GM23338 (cell line): ENCODE measurements around the gene PACS2. TPM values are rescaled to one million over a fixed set of nuclear protein-coding genes. Genes with fewer than 3 reads are reported as not detected.

ENCODE experiments used
- ATAC-seq: fragments of 200-7000 bp; cut with Tn5 transposase; 3 replicates; pipeline ENCODE4 v1.9.1; 2020
- DNase-seq: peaks from one replicate; pipeline ENCODE4 v3.0.0-alpha.2; 2015; ENCODE audit warnings: low spot score
- H2AFZ ChIP-seq: fragments of 200-600 bp; sonication (generic); 2 replicates; pipeline ENCODE4 v1.8.0; 2016; ENCODE audit warnings: antibody characterized with exemption, mild to moderate bottlenecking, moderate library complexity
- H3F3A ChIP-seq: fragments of 200-600 bp; sonication (generic); replicated peaks from 2 replicates; pipeline ENCODE4 v1.8.0; 2017; ENCODE audit warnings: antibody characterized with exemption, mixed run types, low read depth
- H3K27ac ChIP-seq: fragments of 200-600 bp; sonication (generic); 2 replicates; pipeline ENCODE4 v1.6.1; 2016; ENCODE audit warnings: low read depth
- H3K27me3 ChIP-seq: fragments of 200-600 bp; sonication (generic); 2 replicates; pipeline ENCODE4 v1.8.0; 2016; ENCODE audit warnings: mild to moderate bottlenecking, mixed run types, moderate library complexity; ENCODE audit not compliant: insufficient read depth
- H3K36me3 ChIP-seq: fragments of 200-600 bp; sonication (generic); 2 replicates; pipeline ENCODE4 v1.8.0; 2016; ENCODE audit warnings: mild to moderate bottlenecking; ENCODE audit not compliant: insufficient read depth
- H3K4me1 ChIP-seq: fragments of 200-600 bp; sonication (generic); 2 replicates; pipeline ENCODE4 v1.8.0; 2016; ENCODE audit warnings: mild to moderate bottlenecking, moderate library complexity; ENCODE audit not compliant: insufficient read depth
- H3K4me2 ChIP-seq: fragments of 200-600 bp; sonication (generic); 2 replicates; pipeline ENCODE4 v1.7.1; 2017; ENCODE audit warnings: mixed run types
- H3K4me3 ChIP-seq: fragments of 200-600 bp; sonication (generic); 2 replicates; pipeline ENCODE4 v1.6.1; 2016; ENCODE audit warnings: mixed run types
- H3K79me2 ChIP-seq: fragments of 200-600 bp; sonication (generic); replicated peaks from 2 replicates; pipeline ENCODE4 v1.8.0; 2017; ENCODE audit warnings: mild to moderate bottlenecking; ENCODE audit not compliant: insufficient read depth
- H3K9me2 ChIP-seq: fragments of 200-600 bp; sonication (generic); 2 replicates; pipeline ENCODE4 v1.8.0; 2017; ENCODE audit not compliant: insufficient read depth
- H4K20me1 ChIP-seq: fragments of 200-600 bp; sonication (generic); replicated peaks from 2 replicates; pipeline ENCODE4 v1.8.0; 2017; ENCODE audit warnings: mild to moderate bottlenecking; ENCODE audit not compliant: insufficient read depth
- H3K27ac Mint-ChIP-seq: 2 replicates; pipeline ENCODE4 v1.8.0; 2020; ENCODE audit warnings: inconsistent platforms, mild to moderate bottlenecking, moderate library complexity, mixed read lengths
- H3K27me3 Mint-ChIP-seq: 3 replicates; pipeline ENCODE4 v1.8.0; 2022; ENCODE audit warnings: low read depth, mild to moderate bottlenecking, moderate library complexity, mixed read lengths, inconsistent platforms; ENCODE audit not compliant: insufficient read depth, poor library complexity
- H3K36me3 Mint-ChIP-seq: 3 replicates; pipeline ENCODE4 v1.8.0; 2021; ENCODE audit warnings: low read depth, mild to moderate bottlenecking, inconsistent platforms, moderate library complexity, mixed read lengths
- H3K4me1 Mint-ChIP-seq: 3 replicates; pipeline ENCODE4 v1.8.0; 2020; ENCODE audit warnings: mild to moderate bottlenecking, inconsistent platforms, mixed read lengths
- H3K4me3 Mint-ChIP-seq: 3 replicates; pipeline ENCODE4 v1.8.0; 2021; ENCODE audit warnings: moderate library complexity, mild to moderate bottlenecking, inconsistent platforms, mixed read lengths
- H3K9me3 Mint-ChIP-seq: 3 replicates; pipeline ENCODE4 v1.8.0; 2020; ENCODE audit warnings: moderate library complexity, mild to moderate bottlenecking, inconsistent platforms, mixed read lengths
- CREB1 ChIP-seq: fragments of 250-450 bp; sonication (Bioruptor Pico); IDR thresholded peaks from 2 replicates; pipeline ENCODE4 v1.5.0; 2020; ENCODE audit warnings: low read depth, mild to moderate bottlenecking, moderate library complexity
- CTCF ChIP-seq, 2 experiments: fragments of 200-600 bp in 1 of 2; sonication (generic) in 1 of 2; conservative IDR thresholded peaks; 2 replicates each; pipeline versions ENCODE4 v1.5.1 to v1.6.1; 2016 to 2017; ENCODE audit warnings: antibody characterized with exemption in 2 of 2, low read depth in 2 of 2, mild to moderate bottlenecking in 2 of 2, moderate library complexity in 1 of 2
- ETS1 ChIP-seq: IDR thresholded peaks from 2 replicates; pipeline ENCODE4 v1.6.1; 2016; ENCODE audit warnings: antibody characterized with exemption
- EZH2 ChIP-seq: fragments of 200-600 bp; sonication (generic); IDR thresholded peaks from one replicate; pipeline ENCODE4 v1.8.0; 2017; ENCODE audit warnings: antibody characterized with exemption, mild to moderate bottlenecking, low read depth; ENCODE audit not compliant: unreplicated experiment
- EZH2phosphoT487 ChIP-seq: fragments of 200-600 bp; sonication (generic); IDR thresholded peaks from one replicate; pipeline ENCODE4 v1.8.1; 2018; ENCODE audit warnings: antibody characterized with exemption; ENCODE audit not compliant: unreplicated experiment
- JUNB ChIP-seq: IDR thresholded peaks from one replicate; pipeline ENCODE4 v1.6.1; 2016; ENCODE audit warnings: antibody characterized with exemption; ENCODE audit not compliant: unreplicated experiment
- NANOG ChIP-seq: IDR thresholded peaks from 2 replicates; pipeline ENCODE4 v1.6.1; 2016; ENCODE audit warnings: antibody characterized with exemption, borderline replicate concordance
- POLR2AphosphoS5 ChIP-seq: IDR thresholded peaks from 2 replicates; pipeline ENCODE4 v1.6.1; 2016; ENCODE audit warnings: antibody characterized with exemption, low read depth
- REST ChIP-seq: IDR thresholded peaks from one replicate; pipeline ENCODE4 v1.6.1; 2018; ENCODE audit warnings: antibody characterized with exemption; ENCODE audit not compliant: unreplicated experiment
- STAT1 ChIP-seq: IDR thresholded peaks from one replicate; pipeline ENCODE4 v1.6.1; 2016; ENCODE audit warnings: antibody characterized with exemption; ENCODE audit not compliant: unreplicated experiment
- ZNF114 ChIP-seq: fragments of 250-450 bp; sonication (Bioruptor Pico); IDR thresholded peaks from 2 replicates; pipeline ENCODE4 v1.5.0; 2020; ENCODE audit warnings: mild to moderate bottlenecking, moderate library complexity
- ZNF331 ChIP-seq: fragments of 250-450 bp; sonication (Bioruptor Pico); IDR thresholded peaks from 2 replicates; pipeline ENCODE4 v1.5.0; 2020; ENCODE audit warnings: low read depth, mild to moderate bottlenecking, moderate library complexity
- ZNF462 ChIP-seq: fragments of 250-450 bp; sonication (Bioruptor Pico); IDR thresholded peaks from 2 replicates; pipeline ENCODE4 v1.5.0; 2020; ENCODE audit warnings: mild to moderate bottlenecking, moderate library complexity
- polyA plus RNA-seq: library from polyadenylated mRNA; unstranded; fragments of >200 nt; fragmentation: Nextera tagmentation; extraction: Ambion mirVana; gene quantifications from 2 replicates; pipeline ENCODE4 v1.2.1, GENCODE V29; 2016
- total RNA-seq: library from RNA; depleted of rRNA; stranded (reverse); fragments of >200 nt; shearing (Covaris generic); gene quantifications from 2 replicates; pipeline ENCODE4 v1.2.3, GENCODE V29; 2014

PACS2 gene
- total and polyA plus RNA-seq, 2 experiments from 2014 or later: 22.5 to 79.0 TPM

- Histone ChIP-seq H3K4me3 (no peak overlapping the region), H3K36me3 (no peaks in the 10 kb centered on the region), H3K9me2 (no peaks in the 10 kb centered on the region), H2AFZ (no peak overlapping the region), H3K4me1 (no peaks in the 10 kb centered on the region), H3K4me2 (no peak overlapping the region), H3K79me2 (no peaks in the 10 kb centered on the region), H3K27ac (no peak overlapping the region), H3F3A (0 out of 2 replicates have a peak, but pooled peaks cover 2% of the 10 kb centered on the region), H4K20me1 (no peaks in the 10 kb centered on the region), H3K27me3 (no peaks in the 10 kb centered on the region)
- ATAC-seq (no peak), DNase-seq (no peak)
- Mint-ChIP-seq H3K9me3 (no peaks in the 10 kb centered on the region), H3K27me3 (peaks cover 4% of the 10 kb centered on the region), H3K27ac (no peak overlapping the region), H3K4me3 (no peak overlapping the region), H3K36me3 (peaks cover 15% of the 10 kb centered on the region), H3K4me1 (no peaks in the 10 kb centered on the region)
- no peak for TF ChIP-seq ETS1
- no peak for TF ChIP-seq JUNB
- TF ChIP-seq CTCF (conservative IDR thresholded peaks at IDR 0.05; ENCODE audit: low read depth in 2 of 2): no peak
- no peak for TF ChIP-seq CREB1
- no peak for TF ChIP-seq ZNF331 (CRISPR knock-in tag)
- TF ChIP-seq EZH2: no peak
- no peak for TF ChIP-seq POLR2AphosphoS5
- no peak for TF ChIP-seq ZNF114 (CRISPR knock-in tag)
- no peak for TF ChIP-seq EZH2phosphoT487
- TF ChIP-seq REST: no peak
- no peak for TF ChIP-seq NANOG
- TF ChIP-seq STAT1: no peak
- no peak for TF ChIP-seq ZNF462
Observed at GRCh38 chr14:105384605-105385321, 70.2 kb downstream of the PACS2 start.
